Measurements from ENCODE around the gene IARS2.
A peak's percentile ranks its signal among the peaks of the same experiment; 100 is the strongest.
"Not testable (repeated sequence)": the region's sequence is repeated elsewhere in the genome, so short reads cannot be mapped to it uniquely, and the experiment has no call there.

The IARS2 gene

DNA sequence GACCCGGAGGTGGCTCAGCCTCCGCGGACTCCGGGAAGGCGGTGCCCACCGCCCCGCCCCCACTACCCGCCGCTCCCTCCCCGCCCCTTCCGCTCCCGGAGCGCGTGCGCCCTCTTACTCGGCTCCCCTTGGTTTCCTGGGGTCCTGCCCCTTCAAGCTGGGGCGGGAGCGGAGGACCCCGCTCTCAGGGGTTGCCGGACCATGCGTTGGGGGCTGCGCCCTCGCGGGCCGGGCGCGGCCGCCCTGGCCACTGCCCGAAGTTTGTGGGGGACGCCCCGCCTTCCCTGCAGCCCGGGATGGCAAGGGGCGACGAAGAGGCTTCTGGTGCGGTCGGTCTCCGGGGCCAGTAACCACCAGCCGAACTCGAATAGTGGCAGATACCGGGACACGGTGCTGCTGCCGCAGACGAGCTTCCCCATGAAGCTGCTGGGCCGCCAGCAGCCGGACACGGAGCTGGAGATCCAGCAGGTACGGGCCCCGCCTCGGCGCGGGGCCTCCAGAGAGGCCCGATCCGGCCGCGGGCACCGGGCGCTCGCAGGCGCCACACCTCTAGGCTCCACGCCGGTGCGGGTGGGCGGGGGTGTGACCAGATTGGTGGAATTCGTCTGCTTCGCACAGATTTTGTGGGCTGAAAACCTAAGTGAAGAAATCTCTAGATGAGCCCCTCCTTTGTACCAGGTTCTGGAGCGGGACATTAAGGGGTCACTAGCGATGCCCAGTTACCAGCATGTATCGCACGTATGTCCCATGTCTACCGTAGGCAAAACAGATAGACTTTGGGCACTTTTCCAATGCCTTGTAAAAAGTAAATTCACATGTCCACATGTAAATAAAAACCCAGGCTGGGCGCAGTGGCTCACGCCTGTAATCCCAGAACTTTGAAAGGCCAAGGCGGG lies at the start of gene IARS2:
Gene IARS2, plus strand, starts transcription at position 117 of the 896 bp plus-strand sequence. Its CDS starts 85 bp downstream, at position 202.
- DNase-seq (ENCODE audit: insufficient read length, low spot score) (peak; percentile 91), FAIRE-seq (no peak)

DNA sequence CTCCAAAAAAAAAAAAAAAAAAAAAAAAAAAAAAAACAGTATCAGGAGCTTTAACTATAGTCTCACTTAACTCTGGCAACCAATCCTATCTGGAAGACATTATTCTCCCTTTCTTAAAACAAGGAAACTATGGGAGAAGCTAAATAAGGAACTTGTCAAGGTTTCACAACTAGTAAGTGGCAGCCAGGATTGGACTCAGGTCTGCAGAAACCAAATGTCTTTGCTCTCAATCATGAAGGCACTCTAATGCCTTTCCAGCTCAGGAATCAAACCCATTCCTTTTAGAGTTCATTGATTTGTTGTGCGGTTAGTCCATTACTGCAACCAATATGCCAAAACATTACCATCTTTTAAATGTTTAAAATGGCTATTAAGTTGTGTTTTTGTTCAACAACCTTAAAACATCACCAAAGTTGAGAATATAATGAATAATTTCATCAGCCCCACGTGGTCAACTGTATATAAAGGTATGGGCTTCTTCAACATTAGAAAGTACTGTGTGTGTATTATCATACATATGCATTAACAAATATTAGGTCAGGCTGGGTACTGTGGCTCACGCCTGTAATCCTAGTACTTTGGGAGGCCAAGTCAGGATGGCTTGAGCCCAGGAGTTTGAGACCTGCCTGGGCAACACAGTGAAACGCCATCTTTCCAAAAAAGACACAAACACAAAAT lies 49.1 kb upstream of the IARS2 start:
- DNase-seq (ENCODE audit: insufficient read length, low spot score) (no peak), FAIRE-seq (no peak)

DNA sequence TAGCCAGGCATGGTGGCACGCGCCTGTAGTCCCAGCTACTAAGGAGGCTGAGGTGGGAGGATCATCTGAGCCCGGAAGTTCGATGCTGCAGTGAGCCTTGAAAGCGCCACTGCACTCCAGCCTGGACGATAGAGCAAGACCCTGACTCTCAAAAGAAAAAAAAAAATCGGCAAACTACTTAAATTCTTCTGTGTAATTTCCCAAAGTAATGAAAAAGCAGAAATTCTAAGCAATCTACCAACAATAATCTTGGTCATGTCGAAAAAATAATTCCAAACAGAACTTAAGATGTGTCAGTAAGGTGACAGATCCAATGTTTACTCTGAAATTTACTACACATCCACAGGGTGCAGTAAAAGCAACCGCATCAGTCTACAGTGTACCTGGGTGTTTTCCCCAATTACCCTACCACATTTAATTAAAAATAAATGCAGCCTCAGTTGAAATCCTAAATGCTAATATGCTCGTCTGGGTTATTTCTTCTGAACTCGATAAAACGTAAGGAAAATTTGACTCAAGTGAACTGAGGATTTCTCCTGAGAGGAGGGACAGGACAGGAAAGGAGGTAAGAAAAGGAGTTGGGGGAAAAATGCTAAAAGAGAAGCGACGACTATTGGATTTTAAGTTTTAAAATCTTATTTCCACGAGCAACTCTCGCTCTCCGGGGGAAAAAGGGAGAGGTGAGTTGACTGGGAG lies 48.4 kb upstream of the IARS2 start:
- DNase-seq (ENCODE audit: insufficient read length, low spot score) (peak; percentile 8), FAIRE-seq (no peak)

DNA sequence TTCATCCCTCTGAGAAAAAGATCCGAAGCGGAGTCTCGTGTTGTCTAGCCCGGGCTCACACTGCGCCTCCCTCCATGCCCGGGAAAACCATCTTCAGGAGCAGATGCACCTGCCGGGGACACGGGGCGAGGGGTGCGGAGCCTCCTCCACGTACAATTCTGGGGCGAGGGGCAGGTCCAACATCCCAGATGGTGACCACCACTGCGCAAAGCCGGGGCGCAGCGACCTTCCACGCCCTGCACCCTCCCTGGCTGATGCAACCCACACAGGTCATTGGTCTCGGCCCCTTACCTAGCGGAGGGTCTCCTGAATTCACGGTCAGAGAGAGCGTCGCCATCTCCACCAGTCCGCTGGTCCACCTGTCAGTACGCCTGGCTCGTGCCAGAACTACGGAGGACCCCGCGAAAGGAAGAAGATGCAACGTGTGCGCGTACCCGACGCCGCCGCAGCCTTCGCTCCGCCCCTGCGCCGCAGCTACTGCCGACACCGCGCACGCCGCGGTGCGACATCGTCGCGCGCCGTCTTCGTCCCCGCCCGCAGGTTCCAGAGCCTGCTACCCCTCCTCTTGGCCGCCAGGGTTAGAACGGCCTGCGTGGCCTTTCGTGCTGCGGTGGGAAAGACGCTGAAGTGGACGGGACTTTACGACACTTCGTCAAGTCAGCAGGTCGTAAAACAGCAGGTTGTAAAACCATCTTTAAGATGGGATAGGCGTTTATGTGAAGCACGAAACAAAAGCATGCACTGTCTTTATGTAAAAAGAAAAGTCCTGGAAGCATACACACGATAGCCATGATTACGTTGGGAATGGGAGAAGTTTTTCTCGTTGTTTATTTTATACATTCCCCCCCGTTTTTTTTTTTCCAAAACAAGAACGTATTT lies 47.6 kb upstream of the IARS2 start, which contains the start of gene EPRS1:
Gene EPRS1, minus strand, starts transcription at position 454 of the 879 bp plus-strand sequence. Its CDS starts 117 bp downstream, at position 337.
- peak; percentile 99 for FAIRE-seq
- DNase-seq (ENCODE audit: insufficient read length, low spot score), result peak; percentile 94

DNA sequence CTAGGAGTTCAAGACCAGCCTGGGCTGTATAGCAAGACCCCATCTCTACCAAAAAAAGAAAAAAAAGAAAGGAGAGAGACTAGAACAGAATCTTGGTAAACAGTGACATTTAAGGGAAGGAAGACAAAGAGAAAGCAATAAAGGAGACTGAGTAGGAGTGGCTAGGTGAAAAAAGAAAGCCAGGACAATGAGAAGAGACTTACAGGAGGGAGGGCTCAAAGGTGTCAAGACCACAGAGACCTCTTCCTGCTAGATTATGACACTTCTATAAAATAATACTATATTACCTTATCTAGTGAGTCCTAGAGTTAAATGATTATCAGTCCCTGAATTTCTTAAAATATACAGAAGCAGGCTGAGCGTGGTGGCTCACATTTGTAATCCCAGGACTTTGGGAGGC lies 37.6 kb upstream of the IARS2 start:
- FAIRE-seq, result no peak

DNA sequence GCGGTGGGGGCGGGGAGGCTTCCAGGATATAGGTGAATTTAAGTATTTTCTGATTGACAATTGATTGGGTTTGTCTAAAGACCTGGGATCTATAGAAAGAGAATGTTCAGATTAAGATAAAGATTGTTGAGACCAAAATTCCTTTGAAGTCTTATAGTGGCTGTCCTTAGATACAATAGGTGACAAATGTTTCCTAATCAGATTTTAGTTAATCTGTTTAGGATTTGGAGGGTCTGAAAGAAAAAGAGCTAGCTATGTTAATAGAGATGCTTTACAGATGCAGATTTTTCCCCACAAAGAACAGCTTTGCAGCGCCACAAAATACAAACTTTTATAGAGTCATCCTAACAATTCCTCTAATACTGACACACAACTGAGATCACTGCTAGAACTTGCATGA lies 33.1 kb upstream of the IARS2 start:
- FAIRE-seq, result no peak
- DNase-seq (ENCODE audit: insufficient read length, low spot score), result no peak

More for the DNA sequence above, 37.6 kb upstream of the IARS2 start:
- DNase-seq (ENCODE audit: insufficient read length, low spot score), result no peak

DNA sequence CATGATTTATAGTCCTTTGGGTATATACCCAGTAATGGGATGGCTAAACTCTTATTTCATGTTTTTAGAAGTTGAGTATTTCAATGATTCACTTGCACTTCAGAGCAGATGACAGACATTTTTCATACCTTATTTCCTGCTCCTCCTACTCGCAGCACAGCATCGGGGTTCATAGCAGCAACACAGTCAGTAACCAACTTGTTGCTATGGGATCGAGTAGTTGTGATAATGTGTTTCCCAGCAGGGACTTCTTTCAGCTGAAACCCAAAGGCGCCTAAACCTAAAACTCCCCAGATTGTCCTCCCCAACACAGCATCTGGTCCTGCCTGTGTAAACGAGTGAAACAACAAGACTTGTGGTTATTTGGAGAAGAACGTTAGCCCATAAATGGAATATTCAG lies 31.3 kb upstream of the IARS2 start:
- DNase-seq (ENCODE audit: insufficient read length, low spot score) (no peak), FAIRE-seq (no peak)

DNA sequence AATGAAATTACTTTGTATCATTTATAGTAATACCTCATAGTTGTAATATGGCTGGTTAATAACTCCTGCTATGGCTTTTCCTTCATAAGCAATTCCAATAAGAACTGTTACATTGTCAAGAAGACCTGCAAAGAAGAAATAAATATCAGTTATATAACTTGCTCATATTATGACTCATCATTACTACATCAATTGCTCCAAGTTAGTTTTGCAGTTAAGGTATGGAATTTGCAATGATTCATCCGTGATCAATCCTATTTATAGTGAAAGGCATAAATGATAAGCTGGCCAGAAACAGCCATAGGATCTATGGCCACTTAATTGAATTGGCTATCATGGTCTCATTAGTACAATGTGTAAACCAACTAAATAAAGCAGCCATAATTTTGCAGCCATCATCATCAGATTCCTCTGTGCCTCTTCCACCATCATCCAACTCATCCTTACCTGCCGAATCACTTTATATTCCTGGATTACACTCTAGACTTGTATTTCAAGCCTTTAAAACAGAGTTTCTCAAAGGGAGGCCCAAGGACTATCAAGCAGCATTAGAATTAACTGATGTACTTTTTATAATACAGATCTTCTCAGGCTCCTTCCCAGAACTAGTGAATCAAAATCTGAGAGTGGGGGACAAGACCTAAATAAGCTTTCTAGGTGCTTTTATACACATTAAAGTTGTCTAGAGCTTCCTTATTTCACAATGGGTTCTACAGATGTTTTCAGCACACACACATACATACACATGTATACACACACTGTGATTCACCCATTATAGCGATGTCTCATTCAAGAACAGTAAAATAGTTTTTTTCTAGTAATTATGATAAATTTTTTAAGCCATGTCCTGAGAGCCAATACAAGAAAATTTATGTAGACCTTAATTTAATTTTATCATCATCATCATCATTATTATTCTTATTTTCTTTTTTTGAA lies 26.4 kb upstream of the IARS2 start:
- FAIRE-seq (no peak), DNase-seq (ENCODE audit: insufficient read length, low spot score) (peak; percentile 12)

DNA sequence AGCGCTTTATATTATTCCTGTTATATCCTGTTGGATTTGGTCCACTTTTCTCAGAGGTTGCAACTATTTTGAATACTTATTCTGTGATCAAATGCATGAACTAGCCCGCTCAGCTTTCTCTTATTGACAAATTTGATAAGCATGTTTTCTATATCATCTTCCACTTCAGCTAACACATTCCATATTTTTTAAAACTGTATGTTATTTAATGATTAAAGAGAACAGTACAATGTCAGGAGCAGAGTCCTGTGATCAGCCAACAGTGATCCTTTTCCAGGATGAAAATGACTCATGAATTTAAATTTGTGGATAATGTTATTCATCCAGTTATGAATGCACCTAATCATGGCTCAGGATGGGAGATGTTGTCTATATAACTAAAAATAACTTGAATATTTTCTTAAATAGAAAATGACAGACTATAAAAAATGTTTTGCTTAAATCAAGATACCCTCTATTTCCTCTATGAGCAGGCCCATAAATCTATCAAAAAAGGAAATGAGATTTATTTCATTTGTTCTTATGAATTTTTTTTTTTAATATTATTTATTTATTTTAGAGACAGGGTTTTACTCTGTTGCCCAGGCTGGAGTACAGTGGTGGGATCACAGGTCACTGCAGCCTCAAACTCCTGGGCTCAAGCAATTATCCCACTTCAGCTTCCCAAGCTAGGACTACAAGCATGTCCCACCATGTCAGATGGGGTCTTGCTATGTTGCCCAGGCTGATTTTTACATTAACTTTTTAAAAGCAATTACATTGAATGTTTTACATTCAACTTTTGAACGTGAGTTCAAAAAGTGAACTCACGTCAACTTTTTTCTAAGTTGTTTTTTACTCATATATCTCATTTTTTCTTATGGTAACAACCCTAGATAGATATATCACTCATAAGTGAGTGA lies 16.8 kb upstream of the IARS2 start:
- DNase-seq (ENCODE audit: insufficient read length, low spot score), result no peak
- FAIRE-seq, result no peak

DNA sequence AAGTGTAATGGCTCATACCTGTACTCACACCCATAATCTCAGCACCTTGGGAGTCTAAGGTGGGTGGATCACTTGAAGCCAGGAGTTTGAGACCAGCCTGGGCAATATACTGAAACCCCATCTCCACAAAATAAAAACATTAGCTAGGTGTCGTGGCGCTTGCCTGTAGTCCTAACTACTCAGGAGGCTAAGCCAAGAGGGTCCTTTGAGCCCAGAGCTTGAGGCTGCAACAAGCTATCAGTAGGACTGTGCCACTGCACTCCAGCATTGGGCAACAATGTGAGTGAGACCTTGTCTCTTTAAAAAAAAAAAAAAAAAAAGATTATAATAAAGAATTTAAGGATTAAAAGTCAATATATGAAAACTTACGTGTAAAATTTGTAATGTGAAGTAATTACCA lies 16.0 kb upstream of the IARS2 start:
- no peak for DNase-seq (ENCODE audit: insufficient read length, low spot score)
- no peak for FAIRE-seq

DNA sequence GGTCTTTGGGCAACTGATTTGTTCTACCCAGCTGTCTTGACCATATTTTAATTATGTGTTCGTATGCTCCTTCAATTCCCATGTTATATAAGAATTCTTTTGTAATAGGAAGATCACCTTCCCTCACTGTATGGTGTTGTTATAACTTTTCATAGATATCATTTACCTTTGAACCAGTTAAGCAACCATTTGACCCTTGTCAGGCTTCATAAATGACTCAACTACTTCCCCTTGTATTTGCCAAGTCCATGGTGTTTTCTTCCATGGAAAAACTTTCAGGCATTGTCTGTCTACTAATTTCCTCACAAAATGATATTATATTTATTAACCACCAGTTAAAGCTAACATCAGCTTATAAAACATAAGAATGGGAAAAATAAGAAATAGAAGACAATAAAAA lies 9.5 kb upstream of the IARS2 start:
- no peak for DNase-seq (ENCODE audit: insufficient read length, low spot score)
- FAIRE-seq, result no peak

DNA sequence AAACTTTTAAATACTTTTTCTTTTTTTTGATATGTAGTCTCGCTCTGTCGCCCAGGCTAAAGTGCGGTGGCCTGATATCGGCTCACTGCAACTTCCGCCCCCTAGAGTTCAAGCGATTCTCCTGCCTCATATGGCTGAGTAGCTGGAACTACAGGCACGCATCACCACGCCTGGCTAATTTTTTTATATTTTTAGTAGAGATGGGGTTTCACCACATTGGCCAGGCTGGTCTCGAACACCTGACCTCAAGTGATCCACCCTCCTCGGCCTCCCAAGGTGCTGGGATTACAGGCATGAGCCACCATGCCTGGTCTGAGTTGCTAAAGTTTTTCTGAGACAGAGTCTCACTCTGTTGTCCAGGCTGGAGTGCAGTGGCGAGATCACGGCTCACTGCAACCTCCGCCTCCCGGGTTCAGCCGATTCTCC lies 7.7 kb upstream of the IARS2 start:
- not testable (repeated sequence) for DNase-seq (ENCODE audit: insufficient read length, low spot score); FAIRE-seq

DNA sequence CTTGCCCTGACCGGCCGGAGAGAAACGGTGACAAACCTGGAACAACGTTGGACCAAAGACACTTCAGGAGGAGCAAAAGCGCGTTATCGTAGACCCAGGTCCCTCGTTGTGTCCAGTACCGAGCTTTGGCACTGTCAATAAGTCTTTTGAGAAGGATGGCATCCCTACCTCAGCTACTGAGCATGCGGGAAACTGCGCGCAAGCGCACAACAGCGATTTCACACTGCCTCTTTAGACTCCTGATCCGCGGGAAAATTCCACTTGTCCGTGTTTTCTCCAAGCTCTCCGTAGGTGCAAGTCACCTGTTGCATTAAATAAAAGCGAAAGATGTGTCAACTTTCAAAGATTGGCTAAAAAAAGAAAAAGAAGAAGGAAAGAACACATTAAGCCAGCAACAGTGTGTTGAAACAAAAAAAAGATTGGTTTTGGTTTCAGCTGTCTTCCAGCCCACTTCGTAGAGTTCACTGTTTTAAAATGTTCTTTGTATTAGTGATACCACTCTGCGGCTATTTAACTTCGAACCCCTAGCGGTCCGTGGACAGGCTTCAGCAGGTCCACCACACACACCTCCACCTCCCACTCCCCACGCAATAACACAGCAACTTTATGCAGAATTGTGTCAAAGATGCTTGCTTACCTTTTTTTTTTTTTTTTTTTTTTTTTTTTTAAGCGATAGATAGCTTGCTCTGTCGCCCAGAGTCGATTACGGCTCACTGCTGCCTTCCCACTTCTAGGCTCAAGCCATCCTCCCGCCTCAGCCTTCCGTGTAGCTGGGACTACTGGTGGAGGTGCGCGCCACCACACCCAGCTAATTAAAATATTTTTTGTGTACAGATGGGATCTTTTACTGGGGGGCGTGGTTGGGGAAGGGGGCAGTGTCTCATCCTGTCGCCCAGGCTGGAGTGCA lies 4.0 kb upstream of the IARS2 start, which contains the start of gene BPNT1:
Gene BPNT1, minus strand, starts transcription at position 139 of the 907 bp plus-strand sequence. CDS start 9,942 bp downstream, outside the sequence.
- DNase-seq (ENCODE audit: insufficient read length, low spot score), result peak; percentile 98
- peak; percentile 69 for FAIRE-seq

DNA sequence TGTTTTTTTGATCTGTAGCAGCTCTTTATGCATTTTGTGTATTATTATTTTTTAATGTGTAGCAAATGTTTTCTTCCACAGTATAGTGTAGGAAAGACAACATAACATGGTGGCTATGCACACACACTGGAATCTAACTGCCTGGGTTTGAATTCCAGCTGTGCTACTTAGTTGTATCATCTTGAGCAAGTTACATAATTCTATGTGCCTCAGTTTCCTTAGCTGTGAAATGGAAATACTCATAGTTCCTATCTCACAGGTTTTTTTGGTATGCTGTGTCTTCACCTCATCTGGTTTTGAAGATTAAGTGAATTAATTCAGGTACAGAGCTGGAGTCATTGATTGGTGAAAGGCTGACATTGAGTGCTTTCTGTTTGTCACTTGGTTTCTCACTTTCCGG lies 1.2 kb upstream of the IARS2 start:
- DNase-seq (ENCODE audit: insufficient read length, low spot score) (no peak), FAIRE-seq (no peak)

DNA sequence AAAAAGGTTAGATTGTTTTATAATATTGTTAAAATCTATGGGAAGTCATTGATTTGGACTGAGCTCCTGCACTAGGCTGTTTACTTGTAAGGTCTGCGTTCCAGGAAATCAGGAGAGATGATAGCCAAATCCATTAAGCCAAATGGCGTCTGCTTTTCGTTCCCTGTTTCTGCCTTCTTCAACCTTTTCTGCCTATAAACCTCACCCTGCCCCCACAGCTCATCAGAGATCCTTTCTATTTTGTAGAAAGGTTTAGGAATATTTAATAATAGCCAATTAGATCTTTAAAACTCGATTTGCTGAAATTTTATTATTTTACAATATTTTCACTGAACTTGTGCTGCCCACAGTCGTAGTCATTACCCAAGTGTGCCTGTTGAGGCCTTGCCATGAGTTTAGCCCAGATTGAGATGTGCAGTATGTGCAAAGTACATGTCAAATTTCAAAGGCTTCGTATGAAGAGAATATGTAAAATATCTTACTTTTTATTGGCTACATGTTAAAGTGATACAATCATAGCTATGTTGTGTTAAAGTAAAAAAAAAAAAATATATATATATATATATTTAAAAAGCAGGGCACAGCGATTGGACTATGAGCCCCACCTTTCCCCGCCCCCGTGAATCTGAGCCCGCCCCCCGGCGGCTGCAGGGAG lies 444 bp upstream of the IARS2 start:
- FAIRE-seq (no peak), DNase-seq (ENCODE audit: insufficient read length, low spot score) (no peak)

DNA sequence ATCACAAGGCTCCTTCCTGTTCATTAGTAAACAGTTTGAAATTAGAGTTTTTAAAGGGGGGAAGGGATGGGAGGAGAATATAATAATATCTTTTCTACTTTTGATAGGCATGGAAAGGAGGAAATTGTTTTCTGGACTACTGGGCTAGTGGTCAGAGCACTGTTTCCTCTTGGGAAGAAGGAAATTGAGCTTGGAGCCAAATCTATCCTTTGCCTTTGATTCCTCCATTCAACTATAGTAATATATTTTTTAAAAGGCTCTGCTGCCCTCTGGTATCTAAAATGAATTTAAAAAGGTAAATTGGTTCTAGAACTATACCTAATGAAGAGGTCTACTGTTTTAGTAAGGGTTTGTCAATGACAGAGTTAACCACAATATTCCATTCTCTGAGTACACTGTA lies 5.9 kb downstream of the IARS2 start:
- no peak for DNase-seq (ENCODE audit: insufficient read length, low spot score)
- FAIRE-seq, result no peak

Measured in HTR-8/SVneo (cell line).